Left hindlimb (tissue), 1 donor: ENCODE data around the gene LNX1.
"Not testable (repeated sequence)": the region's sequence is repeated elsewhere in the genome, so short reads cannot be mapped to it uniquely, and the experiment has no call there.

Experiments
- DNase-seq: peaks from one replicate; pipeline ENCODE4 v3.0.0-alpha.2; 2018

LNX1 gene

DNA sequence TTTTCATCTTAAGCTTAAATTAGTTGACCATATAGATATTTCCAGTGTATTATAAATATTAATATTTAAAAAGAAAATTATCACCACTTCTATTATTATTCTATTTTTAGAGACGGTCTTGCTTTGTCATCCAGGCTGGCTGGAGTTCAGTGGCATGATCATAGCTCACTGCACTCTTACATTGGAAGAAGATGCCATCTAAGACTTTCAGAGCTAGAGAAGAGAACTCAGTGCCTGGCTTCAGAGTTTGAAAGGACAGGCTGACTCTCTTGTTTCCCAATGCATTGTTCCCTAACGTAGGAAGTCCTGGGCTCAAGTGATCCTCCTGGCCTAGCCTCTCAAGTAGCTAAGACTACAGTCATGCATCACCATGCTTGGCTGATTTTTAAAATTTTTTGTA lies 137.9 kb downstream of the LNX1 start:
- DNase-seq, result no peak

DNA sequence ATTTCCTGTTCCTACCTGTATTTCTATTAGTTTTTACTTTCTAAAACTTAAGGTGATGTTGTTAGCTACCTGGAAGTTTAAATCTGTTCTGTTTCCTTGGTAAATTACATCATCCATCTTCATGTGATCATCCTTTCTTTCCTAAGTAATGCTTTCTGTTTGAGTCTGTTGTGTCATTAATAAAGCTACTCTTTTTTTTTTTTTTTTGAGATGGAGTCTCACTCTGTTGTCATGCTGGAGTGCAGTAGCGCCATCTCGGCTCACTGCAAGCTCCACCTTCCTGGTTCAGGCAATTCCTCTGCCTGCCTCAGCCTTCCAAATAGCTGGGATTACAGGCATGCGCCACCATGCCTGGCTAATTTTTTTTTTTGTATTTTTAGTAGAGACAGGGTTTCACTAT lies 140.5 kb downstream of the LNX1 start:
- no peak for DNase-seq

- DNase-seq, result no peak
Measured at GRCh38 chr4:53444954-53445353, 146.3 kb downstream of the LNX1 start.

- DNase-seq, result no peak
Measured at GRCh38 chr4:53441564-53441963, 149.7 kb downstream of the LNX1 start.

- no peak for DNase-seq
Measured at GRCh38 chr4:53436251-53436650, 155.0 kb downstream of the LNX1 start.

DNA sequence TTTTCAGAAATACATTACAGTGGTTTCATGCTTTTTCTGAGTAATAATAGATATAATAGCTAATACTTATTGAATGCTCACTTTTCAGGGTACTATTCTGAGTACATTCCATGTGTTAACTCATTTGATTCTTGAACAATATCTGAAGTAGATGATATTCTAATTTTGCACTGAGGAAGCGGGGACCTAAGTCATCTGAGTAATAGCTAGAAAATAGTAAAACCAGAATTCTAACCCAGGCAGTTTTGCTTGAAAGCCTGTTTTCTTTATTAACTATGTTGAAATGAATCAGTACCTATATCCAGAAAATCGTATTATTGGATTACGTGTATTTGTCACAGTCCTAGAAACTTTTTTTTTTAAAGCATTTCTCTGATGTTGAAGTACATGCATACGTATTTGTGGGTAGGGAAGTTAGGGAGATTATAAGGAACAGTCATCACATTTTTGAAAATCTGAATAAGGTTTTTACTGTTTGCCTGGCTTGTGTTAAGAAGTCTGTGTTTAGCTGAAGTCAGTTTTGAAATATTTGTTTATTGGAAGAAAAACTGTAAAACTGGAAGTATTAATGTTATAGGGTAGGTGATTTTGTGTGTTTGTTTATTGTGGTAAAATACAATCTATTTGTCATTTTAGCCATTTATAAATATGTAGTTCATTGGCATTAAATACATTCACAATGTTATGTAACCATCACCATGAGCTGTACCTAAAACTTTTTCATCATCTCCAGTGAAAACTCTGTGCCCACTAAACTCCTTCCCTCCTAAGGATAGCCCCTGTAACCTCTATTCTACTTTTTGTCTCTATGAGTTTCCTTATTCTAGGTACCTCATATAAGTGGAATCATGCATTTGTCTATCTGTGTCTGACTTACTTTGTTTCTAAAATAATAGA lies 158.5 kb downstream of the LNX1 start:
- no peak for DNase-seq

DNA sequence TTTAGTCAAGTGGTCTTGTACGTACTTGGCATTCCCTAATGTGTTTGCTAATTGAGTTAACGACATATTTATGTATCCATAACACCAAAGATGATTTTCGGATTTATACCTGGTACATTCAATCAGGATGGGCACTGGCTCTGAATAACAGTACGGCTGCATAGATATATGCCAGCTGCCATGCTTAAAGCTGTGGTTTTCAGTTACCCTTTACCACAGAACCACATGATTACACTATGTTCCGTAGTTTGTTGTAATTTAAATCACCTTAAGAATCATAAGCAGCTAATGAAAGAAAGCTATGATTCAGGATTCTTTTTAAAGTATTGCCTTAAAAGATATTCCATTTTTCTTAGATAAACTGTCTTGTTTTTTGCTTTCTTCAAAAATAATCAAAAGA lies 160.2 kb downstream of the LNX1 start:
- no peak for DNase-seq

GRCh38 chr4:53427366-53427765 lies 163.9 kb downstream of the LNX1 start:
- DNase-seq, result no peak

DNA sequence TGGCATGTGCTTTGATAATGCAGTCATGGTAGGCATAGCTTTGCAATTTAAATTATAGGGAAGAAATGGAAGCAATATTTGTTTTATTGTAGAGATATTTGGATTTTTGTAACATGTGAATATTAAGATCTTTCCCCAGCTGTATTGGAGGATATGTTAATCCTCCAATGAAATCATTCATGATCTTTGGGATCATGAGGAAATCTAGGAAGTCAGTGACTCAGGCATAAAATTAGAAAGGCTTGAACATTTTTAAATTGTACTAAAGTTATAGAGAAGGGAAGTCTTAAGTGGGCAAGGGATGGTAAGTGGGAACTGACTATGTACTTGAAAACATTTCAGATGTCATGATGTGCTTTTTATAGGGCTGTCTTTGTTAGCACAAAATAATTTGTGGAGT lies 167.0 kb downstream of the LNX1 start:
- no peak for DNase-seq

DNA sequence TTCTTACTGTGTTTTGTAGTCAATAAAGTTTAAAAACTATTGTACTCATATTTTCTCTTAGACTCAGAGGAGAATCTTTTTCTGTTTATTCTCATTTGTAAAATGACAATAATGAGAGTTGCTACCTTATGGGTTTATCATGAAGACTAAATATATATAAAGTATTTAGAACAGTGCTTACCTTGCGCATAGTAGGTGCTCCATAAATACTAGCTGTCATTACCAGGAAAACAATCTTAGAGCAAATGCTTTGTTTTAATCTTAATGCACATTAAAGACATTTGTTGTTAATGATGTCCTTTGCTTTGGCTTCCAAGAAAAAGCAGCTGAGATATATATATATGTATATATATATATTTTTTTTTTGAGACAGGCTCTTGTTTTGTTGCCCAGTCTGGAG lies 168.9 kb downstream of the LNX1 start:
- DNase-seq, result no peak

DNA sequence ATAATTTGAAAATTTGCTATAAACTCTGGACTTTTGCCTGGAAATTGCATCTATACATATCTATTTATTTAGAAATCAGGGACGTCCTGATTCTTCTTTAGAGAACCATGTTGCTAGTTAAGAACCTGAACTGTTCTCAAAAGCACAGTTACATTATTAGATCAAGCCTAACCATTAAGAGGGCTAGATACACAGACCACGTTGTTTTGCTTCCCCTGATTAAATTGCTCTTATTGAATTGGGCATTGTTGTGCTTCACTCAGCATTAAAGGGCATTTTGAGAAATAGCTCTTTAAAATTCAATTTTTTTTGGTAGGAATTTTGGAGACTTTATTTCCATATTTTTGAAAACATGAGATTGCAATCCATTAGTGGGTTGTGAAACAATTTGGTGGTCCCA lies 169.5 kb downstream of the LNX1 start:
- no peak for DNase-seq

DNA sequence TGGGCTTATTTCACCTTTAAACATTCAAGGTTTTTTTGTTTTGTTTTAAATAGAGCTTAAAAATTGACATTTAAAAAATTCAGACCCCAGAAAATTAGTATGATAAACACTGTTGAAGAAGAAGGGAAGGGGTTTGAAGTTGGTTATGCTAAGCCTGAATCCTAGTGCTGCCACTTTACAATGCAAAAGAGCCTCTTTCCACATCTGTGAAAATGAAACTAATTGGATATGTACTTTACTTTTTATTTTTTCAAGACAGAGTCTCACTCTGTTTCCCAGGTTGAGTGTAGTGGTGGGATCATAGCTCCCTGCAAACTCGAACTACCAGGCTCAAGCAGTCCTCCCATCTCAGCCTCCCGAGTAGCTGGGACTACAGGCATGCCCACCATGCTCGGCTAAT lies 172.1 kb downstream of the LNX1 start:
- DNase-seq, result no peak

GRCh38 chr4:53409479-53409878 lies 181.8 kb downstream of the LNX1 start:
- not testable (repeated sequence) for DNase-seq
